Measurements from ENCODE around the gene SYNPR.
"Not testable (repeated sequence)": the region's sequence is repeated elsewhere in the genome, so short reads cannot be mapped to it uniquely, and the experiment has no call there.

SYNPR gene

DNA sequence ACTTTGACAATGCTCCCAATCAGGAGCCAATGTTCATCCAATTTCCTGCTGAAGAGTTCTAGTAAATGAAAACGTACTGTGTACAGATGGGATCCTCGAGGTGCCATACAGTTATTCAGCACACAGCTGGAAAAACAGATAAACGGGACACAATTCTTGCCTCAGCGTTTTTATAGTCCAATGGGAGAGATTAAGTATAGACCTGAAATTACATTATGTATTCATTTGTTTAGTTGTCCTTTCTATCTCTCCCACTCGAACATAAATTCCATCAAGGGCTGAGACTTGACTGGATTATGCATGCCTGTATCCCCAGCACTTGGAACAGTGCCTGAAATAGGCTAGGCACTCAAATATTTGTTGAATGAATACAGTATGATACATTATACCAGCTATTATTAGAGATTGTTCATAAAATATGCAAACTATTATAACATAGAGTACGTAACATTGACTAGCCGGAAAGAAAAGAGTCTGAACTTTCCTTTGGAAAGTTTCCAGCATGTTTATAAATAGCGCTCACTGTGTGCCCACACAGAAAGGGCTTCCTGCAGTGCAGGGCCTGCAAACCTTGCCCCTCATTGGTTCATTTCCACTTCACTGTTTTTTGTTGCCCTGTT is 346.9 kb downstream of the SYNPR start:
- TF ChIP-seq, protein P1, sequence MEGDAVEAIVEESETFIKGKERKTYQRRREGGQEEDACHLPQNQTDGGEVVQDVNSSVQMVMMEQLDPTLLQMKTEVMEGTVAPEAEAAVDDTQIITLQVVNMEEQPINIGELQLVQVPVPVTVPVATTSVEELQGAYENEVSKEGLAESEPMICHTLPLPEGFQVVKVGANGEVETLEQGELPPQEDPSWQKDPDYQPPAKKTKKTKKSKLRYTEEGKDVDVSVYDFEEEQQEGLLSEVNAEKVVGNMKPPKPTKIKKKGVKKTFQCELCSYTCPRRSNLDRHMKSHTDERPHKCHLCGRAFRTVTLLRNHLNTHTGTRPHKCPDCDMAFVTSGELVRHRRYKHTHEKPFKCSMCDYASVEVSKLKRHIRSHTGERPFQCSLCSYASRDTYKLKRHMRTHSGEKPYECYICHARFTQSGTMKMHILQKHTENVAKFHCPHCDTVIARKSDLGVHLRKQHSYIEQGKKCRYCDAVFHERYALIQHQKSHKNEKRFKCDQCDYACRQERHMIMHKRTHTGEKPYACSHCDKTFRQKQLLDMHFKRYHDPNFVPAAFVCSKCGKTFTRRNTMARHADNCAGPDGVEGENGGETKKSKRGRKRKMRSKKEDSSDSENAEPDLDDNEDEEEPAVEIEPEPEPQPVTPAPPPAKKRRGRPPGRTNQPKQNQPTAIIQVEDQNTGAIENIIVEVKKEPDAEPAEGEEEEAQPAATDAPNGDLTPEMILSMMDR (IDR thresholded peaks at IDR 0.05; ENCODE audit: extremely low read depth, insufficient read depth, missing control alignments), result no peak
- in situ Hi-C loops (cut with MboI; ENCODE audit: low pct_unique_long_range_greater_than_20kb, low sequenced_read_pairs, unreplicated experiment), result no loop called here
- DNase-seq (ENCODE audit: low spot score), result no peak

DNA sequence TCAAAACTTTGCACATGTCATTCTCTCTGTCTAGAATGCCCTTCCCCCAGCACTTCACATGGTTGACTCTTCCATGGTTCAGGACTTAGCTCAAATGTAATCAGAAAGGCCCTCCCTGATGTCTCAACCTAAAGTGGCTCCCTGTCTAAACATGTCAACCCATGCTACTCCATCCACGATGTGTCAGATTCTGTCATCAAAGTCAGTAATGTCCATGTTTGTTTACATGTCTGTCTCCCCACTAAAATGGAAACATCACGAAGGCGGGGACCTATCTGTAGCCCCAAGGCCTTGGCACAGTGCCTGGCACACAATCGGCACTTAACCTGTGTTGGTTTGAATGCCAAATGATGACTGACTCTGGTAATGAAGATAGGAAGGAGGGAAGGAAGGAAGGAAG is 353.6 kb downstream of the SYNPR start:
- in situ Hi-C loops (cut with MboI; ENCODE audit: low pct_unique_long_range_greater_than_20kb, low sequenced_read_pairs, unreplicated experiment), result no loop called here
- DNase-seq (ENCODE audit: low spot score), result no peak
- TF ChIP-seq, protein P1 (IDR thresholded peaks at IDR 0.05; ENCODE audit: extremely low read depth, insufficient read depth, missing control alignments), result no peak

DNA sequence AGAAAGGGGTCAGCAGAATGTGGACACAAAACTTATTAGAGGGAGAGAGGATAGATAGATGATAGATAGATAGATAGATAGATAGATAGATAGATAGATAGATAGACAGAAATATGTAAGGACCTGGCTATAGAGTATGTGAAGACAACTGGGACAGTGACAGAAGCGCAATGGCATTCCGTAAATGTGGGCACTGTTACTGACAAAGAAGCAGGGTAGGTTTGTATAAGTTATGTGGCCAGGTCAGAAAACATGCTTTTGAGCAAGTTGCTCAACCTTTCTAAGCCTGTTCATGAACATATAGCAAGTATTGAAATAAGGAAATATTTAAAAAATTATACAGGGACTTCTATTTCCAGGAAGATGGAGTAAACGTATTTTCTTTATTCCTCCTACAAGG is 357.1 kb downstream of the SYNPR start:
- in situ Hi-C loops (cut with MboI; ENCODE audit: low pct_unique_long_range_greater_than_20kb, low sequenced_read_pairs, unreplicated experiment), result no loop called here
- TF ChIP-seq, protein P1 (IDR thresholded peaks at IDR 0.05; ENCODE audit: extremely low read depth, insufficient read depth, missing control alignments), result no peak
- no peak for DNase-seq (ENCODE audit: low spot score)

DNA sequence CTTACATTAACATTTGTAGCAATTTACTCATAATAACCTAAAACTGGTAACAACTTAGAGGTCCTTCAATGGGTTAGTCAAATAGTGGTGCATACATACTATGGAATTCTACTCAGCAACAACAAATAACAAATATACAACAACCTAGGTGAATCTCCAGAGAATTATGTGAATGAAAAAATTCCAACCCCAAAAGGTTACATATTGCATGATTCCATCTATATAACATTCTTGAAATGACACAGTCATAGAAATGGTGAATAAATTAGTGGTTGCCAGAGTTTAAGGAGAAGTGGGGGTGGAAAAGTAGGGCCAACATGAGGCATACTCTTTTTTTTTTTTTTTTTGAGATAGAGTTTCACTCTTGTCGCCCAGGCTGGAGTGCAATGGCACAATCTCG is 361.7 kb downstream of the SYNPR start:
- TF ChIP-seq, protein P1 (IDR thresholded peaks at IDR 0.05; ENCODE audit: extremely low read depth, insufficient read depth, missing control alignments), result no peak
- no peak for DNase-seq (ENCODE audit: low spot score)
- in situ Hi-C loops (cut with MboI; ENCODE audit: low pct_unique_long_range_greater_than_20kb, low sequenced_read_pairs, unreplicated experiment), result no loop called here

DNA sequence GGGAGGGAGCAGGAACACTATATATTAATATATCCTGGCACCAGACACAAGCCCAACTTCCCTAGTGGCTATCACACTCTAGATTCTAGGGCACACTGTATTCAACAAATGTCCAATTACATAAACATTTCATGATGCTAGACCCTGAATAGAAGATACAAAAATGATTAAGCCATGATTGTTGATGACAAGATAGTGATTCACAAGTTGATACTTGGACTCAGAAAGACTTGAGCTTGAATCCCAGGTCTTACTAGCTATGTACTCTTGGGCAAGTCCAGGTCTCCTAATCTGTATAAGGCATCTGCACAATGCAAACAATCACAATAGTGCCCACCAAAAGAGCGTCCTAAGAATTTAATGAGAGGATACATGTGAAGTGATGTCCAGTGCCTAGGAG is 364.4 kb downstream of the SYNPR start:
- TF ChIP-seq, protein P1 (IDR thresholded peaks at IDR 0.05; ENCODE audit: extremely low read depth, insufficient read depth, missing control alignments), result no peak
- in situ Hi-C loops (cut with MboI; ENCODE audit: low pct_unique_long_range_greater_than_20kb, low sequenced_read_pairs, unreplicated experiment), result no loop called here
- no peak for DNase-seq (ENCODE audit: low spot score)

DNA sequence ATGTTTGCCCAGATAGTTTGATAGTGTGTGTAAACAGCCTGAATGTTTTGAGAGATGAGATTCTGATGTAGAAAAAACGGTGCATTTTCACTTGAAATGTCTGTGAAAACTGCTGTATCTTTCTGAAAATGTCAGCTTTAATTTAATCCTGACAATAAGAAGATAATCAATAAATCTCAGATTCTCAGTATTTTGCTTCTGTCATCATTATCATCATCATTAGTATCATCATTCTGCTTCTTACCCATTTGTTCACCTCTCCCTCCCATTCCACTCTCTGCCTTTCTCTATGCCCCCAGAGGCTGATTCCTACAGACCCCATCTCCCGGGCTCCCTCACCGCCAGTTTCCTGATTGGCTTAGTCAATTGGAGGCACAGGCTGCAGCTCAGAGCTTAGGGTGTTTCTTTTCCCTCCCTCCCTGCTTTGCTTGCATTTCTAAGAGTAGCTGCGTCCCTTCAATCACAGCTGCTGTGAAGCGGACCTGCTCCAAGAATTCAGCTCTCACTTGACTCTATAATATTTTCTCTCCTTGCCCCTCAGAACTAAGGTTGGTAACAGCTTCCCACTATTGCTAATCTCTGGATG is 366.2 kb downstream of the SYNPR start:
- no peak for DNase-seq (ENCODE audit: low spot score)
- TF ChIP-seq, protein P1 (IDR thresholded peaks at IDR 0.05; ENCODE audit: extremely low read depth, insufficient read depth, missing control alignments), result no peak
- in situ Hi-C loops (cut with MboI; ENCODE audit: low pct_unique_long_range_greater_than_20kb, low sequenced_read_pairs, unreplicated experiment), result no loop called here

DNA sequence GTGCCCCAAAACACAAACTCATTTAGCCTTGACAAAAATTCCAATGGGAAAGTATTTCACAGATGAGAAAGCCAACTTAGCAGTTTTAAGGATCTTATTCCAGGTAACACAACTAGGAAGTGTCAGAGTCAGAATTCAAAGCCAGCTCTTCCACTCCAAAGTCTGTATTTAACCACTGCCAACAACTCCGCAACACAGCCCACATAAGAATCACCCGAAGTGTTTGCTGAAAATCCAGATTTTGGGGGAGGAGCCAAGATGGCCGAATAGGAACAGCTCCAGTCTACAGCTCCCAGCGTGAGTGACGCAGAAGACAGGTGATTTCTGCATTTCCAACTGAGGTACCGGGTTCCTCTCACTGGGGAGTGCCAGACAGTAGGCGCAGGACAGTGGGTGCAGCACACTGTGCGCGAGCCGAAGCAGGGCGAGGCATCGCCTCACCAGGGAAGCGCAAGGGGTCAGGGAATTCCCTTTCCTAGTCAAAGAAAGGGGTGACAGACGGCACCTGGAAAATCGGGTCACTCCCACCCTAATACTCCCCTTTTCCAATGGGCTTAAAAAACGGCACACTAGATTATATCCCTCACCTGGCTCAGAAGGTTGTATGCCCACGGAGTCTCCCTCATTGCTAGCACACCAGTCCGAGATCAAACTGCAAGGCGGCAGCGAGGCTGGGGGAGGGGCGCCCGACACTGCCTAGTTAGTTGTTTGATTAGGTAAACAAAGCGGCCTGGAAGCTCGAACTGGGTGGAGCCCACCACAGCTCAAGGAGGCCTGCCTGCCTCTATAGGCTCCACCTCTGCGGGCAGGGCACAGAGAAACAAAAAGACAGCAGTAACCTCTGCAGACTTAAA is 367.0 kb downstream of the SYNPR start:
- in situ Hi-C loops (cut with MboI; ENCODE audit: low pct_unique_long_range_greater_than_20kb, low sequenced_read_pairs, unreplicated experiment); DNase-seq (ENCODE audit: low spot score): not testable (repeated sequence)

Data from GM13977 (cell line).